Stimulated activated CD4-positive, alpha-beta T cell treated with anti-CD3 and anti-CD28 coated beads, Interleukin-2, amount 100 ng/mL, for 48 hours (primary cell): ENCODE results near the gene SRGAP1.
"Not testable (repeated sequence)": the region's sequence is repeated elsewhere in the genome, so short reads cannot be mapped to it uniquely, and the experiment has no call there.

Experiments used
- DNase-seq, 2 donors: peaks; one replicate each; pipeline ENCODE4 v3.0.0-alpha.2; 2020

The SRGAP1 gene

DNA sequence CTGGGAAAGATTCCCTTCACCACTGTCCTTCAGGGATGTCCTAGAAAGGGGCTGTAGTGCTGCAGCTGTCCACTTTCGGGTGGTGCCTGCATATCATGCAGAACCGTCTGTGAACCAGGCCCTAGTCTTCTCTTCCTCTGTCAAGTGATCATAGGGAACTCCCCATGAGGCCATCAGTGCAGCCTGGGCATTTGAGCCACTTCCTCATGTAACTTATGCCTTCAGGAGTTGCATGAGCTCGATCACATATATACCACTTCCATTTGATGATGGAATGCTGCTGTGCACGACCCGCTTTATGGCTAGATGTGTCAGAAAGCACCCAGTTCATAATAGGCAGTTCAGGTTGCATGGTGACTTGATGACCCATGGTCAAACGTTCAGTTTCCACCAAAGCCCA, 287.0 kb downstream of the SRGAP1 start:
- DNase-seq, result not testable (repeated sequence)

- DNase-seq, result not testable (repeated sequence)
These were observed 288.2 kb downstream of the SRGAP1 start for GRCh38 chr12:64132672-64133071.

- no peak for DNase-seq
These were observed 292.6 kb downstream of the SRGAP1 start for GRCh38 chr12:64137117-64137516.

DNA sequence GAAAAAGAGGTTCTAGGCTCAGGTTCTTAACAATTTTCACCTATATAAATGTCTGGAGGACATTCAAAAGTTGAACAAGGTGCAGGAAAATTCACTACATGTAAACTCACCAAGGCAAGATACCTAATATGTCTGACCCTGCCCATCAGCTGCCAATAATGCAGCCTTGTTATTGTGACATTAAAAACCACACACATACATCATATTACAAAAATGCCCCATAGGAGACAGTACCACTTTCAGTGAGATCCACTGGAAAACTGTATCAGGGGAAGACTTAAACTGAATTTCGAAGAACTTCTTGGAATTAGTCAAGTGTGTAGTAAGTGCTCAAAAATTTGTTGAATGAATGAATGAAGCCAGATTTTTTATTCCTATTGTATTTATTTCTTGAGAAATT, 294.5 kb downstream of the SRGAP1 start:
- DNase-seq, result no peak

GRCh38 chr12:64142382-64142781, 297.9 kb downstream of the SRGAP1 start:
- no peak for DNase-seq

DNA sequence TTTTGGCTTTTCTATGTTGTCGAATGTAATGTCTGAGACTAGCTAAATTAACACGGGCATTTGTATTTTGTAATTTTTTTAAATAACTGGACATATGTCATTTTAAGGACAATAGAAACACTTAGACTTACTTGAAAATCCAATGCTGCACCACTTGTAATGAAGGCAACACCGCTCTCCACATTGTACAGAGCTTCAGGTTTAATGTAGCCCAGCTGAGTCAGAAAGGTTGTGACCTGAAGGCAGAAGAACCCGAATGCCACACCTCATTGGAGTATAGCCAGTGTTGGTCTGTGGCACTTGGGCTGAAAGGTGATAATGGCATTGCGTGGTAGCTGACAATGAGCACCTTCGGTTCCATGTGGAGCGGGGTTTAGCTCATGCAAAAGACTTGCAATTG, 298.3 kb downstream of the SRGAP1 start:
- no peak for DNase-seq

GRCh38 chr12:64145226-64145625, 300.7 kb downstream of the SRGAP1 start:
- DNase-seq, result no peak

DNA sequence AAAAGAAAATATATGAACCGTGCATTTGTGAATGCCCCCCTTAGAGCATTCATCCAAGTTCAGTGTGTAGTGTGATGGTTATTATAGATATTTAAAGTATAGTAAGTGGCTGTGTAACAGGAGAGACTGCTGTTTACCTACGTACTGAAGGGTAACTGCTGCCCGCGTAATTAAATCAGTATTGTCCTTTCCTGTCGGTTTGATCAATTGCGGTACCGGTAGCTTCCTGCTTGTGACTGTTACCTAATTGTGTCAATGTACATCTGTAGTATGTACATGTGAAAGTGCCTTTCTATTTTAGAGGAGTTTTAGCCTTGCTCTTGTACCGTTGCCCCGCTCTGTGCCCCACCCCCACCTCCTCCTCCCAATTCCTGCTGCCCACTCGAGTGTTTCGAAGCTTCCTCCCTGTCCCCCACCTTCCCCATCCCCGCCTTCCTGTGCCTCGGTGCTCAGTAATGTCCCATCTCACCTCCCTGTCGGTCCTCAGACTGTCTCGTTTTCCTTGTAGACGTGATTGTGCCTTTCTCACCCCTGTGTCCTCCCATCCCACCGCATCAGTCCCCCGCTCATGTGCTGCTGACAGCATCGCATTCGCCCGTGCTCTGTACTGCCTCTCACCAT, 302.6 kb downstream of the SRGAP1 start:
- no peak for DNase-seq

DNA sequence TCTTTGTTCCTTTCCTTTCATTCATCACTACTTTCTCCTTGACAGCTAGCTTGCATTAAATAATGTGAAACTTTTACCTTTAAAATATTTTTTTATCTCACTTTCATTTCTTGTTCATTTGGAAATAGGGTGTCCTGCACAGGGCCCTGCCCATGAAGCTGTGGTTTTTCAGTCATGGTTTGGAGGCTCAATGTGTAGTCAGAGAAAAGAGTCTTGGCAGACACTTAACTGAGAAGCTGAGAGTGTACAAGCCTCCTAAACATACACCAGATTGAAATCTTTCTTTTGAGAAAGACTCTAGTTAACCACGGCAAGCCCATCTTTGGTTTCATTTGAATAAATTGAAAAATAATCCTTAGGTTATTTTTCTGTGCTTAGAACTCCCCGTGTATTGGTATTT, 303.4 kb downstream of the SRGAP1 start:
- no peak for DNase-seq

- DNase-seq, result no peak
These were observed 310.2 kb downstream of the SRGAP1 start for GRCh38 chr12:64154677-64155076.

GRCh38 chr12:64157110-64157509, 312.6 kb downstream of the SRGAP1 start:
- DNase-seq, result no peak

GRCh38 chr12:64160021-64160710, 315.7 kb downstream of the SRGAP1 start:
- DNase-seq, result no peak

- no peak for DNase-seq
These were observed 316.2 kb downstream of the SRGAP1 start for GRCh38 chr12:64160711-64161060.

DNA sequence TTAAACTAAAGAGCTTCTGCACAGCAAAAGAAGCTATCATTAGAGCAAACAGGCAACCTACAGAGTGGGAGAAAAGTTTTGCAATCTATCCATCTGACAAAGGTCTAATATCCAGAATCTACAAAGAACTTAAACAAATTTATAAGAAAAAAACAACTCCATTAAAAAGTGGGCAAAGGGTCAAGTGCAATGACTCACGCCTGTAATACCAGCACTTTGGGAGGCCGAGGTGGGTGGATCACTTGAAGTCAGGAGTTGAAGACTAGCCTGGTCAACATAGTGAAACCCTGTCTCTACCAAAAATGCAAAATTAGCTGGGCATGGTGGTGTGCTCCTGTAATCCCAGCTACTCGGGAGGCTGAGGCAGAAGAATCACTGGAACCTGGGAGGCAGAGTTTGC, 322.1 kb downstream of the SRGAP1 start:
- DNase-seq, result not testable (repeated sequence)

GRCh38 chr12:64167041-64167440, 322.5 kb downstream of the SRGAP1 start:
- not testable (repeated sequence) for DNase-seq

GRCh38 chr12:64170024-64170423, 325.5 kb downstream of the SRGAP1 start:
- DNase-seq, result no peak

DNA sequence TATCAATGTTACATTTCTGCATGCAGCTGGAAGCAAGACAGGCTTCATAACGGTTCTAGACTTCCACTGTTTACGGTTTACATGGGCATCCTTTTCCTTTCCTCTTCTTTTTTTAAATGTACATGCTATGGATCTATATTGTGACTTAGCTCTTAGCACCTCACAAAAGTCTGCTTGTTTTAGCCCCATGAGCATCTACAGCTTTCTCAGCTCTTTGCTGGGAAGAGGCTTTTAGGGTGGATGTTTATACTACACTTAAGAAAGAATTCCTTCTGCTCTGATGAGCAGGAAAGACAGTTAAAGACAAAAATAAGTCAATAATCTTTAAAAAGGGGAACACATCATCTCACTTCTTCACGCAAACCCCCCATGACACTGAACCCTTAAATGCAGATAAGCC, 326.2 kb downstream of the SRGAP1 start:
- no peak for DNase-seq

GRCh38 chr12:64171715-64172114, 327.2 kb downstream of the SRGAP1 start:
- DNase-seq, result no peak

DNA sequence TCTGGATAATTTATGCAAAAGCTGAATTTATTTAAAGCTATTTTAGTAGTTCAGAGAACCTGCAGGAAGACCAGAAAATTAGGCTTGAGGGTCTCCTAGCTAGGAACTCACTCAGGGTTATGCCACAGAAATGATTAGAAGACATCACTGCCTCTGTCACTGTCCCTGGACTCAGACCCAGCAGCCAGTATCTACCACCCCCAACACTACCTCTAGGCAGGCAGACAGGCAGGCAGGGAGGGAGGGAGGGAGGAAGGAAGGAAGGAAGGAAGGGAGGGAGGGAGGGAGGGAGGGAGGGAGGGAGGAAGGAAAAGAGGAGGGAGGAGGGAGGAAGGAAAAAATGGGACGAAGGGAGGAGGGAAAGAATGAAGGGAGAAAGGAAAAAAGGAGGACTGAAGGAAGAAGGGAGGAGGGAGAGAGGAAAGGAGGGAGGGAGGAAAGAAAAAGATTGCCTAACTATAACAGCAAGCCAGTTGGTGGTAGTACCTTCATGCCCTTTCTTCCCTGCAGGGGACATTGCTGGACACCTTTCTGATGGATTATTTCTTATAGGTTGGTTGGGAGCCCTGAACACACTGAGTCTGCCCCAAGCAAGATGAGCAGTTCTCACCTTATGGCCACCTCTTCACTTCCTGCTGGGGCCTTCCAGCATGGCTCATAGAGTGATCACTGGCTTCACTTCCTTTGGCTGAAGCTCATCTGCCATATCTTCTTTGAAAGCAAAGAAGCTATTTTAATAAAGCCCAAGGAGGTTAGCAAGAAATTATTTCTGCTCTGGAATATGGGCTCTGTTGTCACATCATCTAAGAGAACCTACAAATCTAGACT, 327.9 kb downstream of the SRGAP1 start:
- DNase-seq, result no peak

- no peak for DNase-seq
These were observed 329.0 kb downstream of the SRGAP1 start for GRCh38 chr12:64173456-64173855.

GRCh38 chr12:64175254-64175945, 330.9 kb downstream of the SRGAP1 start:
- DNase-seq, result no peak

DNA sequence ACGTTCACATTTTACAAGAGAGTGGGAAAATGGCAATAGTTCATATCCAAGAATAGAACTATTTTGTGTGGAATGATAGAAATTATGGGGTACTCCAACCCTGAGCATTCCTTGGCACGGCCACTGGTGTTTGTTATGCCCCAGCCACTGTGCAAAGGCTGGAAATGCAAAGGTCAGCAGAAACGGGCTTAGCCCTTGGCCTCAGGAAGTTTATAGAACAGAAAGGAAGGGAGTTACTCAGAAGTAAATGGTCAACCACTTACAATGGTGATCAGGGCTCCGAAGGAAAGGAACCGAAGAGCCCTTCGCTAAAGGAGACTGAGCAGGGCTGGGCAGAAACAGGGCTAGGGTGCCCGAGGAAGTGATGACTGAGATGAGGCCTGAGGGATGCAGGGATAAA, 332.5 kb downstream of the SRGAP1 start:
- no peak for DNase-seq

DNA sequence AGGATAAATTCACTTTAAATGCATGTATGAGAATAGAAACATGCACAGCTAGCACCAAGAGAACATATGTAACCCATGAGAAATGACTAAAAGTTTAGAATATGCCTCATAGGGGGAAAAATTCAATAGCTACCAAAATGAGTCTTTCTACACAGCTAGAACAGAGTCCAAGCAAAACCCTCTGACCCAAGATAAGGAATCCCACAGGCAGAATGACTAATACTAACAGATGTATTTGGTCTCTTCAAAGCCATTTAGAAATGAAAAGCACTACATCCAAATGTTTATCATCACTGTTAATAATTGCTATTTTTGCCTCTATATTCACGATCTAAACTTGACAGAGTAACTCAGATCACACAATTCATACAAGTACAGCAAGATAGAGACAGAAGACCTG, 333.6 kb downstream of the SRGAP1 start:
- DNase-seq, result no peak
